Caco-2 (cell line): ENCODE results near the gene PM20D1. TPM values are rescaled to one million over a fixed set of nuclear protein-coding genes. Genes with fewer than 3 reads are reported as not detected.

Experiments used
- BruUV-seq: library from RNA; stranded (reverse); fragments of 400-500 nt; replicated peaks from 2 replicates; lab custom pipeline; 2021; lab: Mats Ljungman, UMichigan
- CTCF ChIA-PET: fragments of 300-600 bp; sonication (Branson Sonifier 250); formaldehyde crosslinking; loops from one replicate; lab custom pipeline; 2022; ENCODE audit warnings: antibody characterized with exemption; lab: Charles Lee
- POLR2A ChIA-PET: fragments of 300-600 bp; sonication (Branson Sonifier 250); formaldehyde crosslinking; loops from one replicate; lab custom pipeline; 2022; ENCODE audit warnings: antibody characterized with exemption; lab: Charles Lee
- DNase-seq, 2 experiments: peaks; one replicate each; pipeline versions ENCODE4 v3.0.0 to v3.0.0-alpha.2; 2020 to 2022
- H3K27me3 ChIP-seq: replicated peaks from 2 replicates; pipeline ENCODE4 v1.6.0; 2011; ENCODE audit warnings: low read length; ENCODE audit not compliant: control insufficient read depth, insufficient read depth
- H3K36me3 ChIP-seq: 2 replicates; pipeline ENCODE4 v1.5.1; 2011; ENCODE audit warnings: low read length; ENCODE audit not compliant: control insufficient read depth, insufficient read depth
- H3K4me1 ChIP-seq: fragments of 250-450 bp; sonication (Bioruptor Pico); 2 replicates; pipeline ENCODE4 v1.5.1; 2020; ENCODE audit warnings: mild to moderate bottlenecking
- H3K4me3 ChIP-seq: 2 replicates; pipeline ENCODE4 v1.5.1; 2011; ENCODE audit warnings: low read depth, mild to moderate bottlenecking, control low read depth, low read length
- H3K9me3 ChIP-seq: fragments of 250-450 bp; sonication (Bioruptor Pico); 2 replicates; pipeline ENCODE4 v1.5.1; 2020; ENCODE audit warnings: mild to moderate bottlenecking, moderate library complexity
- H3K27ac Mint-ChIP-seq: one replicate; pipeline ENCODE4 v1.8.0; 2022; ENCODE audit warnings: mixed read lengths; ENCODE audit not compliant: unreplicated experiment
- H3K27me3 Mint-ChIP-seq: one replicate; pipeline ENCODE4 v1.8.0; 2022; ENCODE audit warnings: mixed read lengths; ENCODE audit not compliant: insufficient read depth, unreplicated experiment
- H3K36me3 Mint-ChIP-seq: one replicate; pipeline ENCODE4 v1.8.0; 2022; ENCODE audit warnings: mild to moderate bottlenecking, mixed read lengths; ENCODE audit not compliant: insufficient read depth, unreplicated experiment
- H3K4me1 Mint-ChIP-seq: one replicate; pipeline ENCODE4 v1.8.0; 2022; ENCODE audit warnings: low read depth, mixed read lengths; ENCODE audit not compliant: unreplicated experiment
- H3K4me3 Mint-ChIP-seq: one replicate; pipeline ENCODE4 v1.8.0; 2022; ENCODE audit warnings: mild to moderate bottlenecking, moderate library complexity, mixed read lengths; ENCODE audit not compliant: unreplicated experiment
- H3K9me3 Mint-ChIP-seq: one replicate; pipeline ENCODE4 v1.8.0; 2022; ENCODE audit warnings: mixed read lengths; ENCODE audit not compliant: unreplicated experiment
- CTCF ChIP-seq, 2 experiments: fragments of 200-600 bp in 1 of 2; IDR thresholded peaks; 1 replicate in 1 of 2; 2 replicates in 1 of 2; pipeline versions ENCODE4 v1.5.1 to v1.8.0; 2011 to 2022; ENCODE audit warnings: antibody characterized with exemption in 1 of 2, control low read depth in 1 of 2, inconsistent platforms in 1 of 2, low read depth in 1 of 2, low read length in 1 of 2, mild to moderate bottlenecking in 1 of 2, moderate library complexity in 1 of 2; ENCODE audit not compliant: insufficient read depth in 1 of 2, severe bottlenecking in 1 of 2, unreplicated experiment in 1 of 2
- intact Hi-C: fragments of 100-400 bp; cut with micrococcal nuclease; formaldehyde crosslinking; loops from one replicate; pipeline ENCODE4 v1.10.0; 2022; ENCODE audit not compliant: unreplicated experiment
- total RNA-seq: library from RNA; stranded (reverse); gene quantifications from 2 replicates; pipeline ENCODE4 v1.2.3, GENCODE V29; 2022

Gene PM20D1
- total RNA-seq, 1 experiment from 2014 or later: not detected

GRCh38 chr1:205802060-205802459 lies 47.9 kb downstream of the PM20D1 start:
- no TSS peak for BruUV-seq
- no peak for DNase-seq
- Histone ChIP-seq H3K9me3 (no peaks in the 10 kb centered on the region), H3K4me3 (no peak overlapping the region), H3K27me3 (no peaks in the 10 kb centered on the region), H3K36me3 (no peaks in the 10 kb centered on the region), H3K4me1 (no peaks in the 10 kb centered on the region)
- no peak overlapping the region for H3K27ac Mint-ChIP-seq
- TF ChIP-seq CTCF (IDR thresholded peaks at IDR 0.05; ENCODE audit: insufficient read depth in 1 of 2, low read depth in 1 of 2, low read length in 1 of 2, severe bottlenecking in 1 of 2, unreplicated experiment in 1 of 2): no peak
- CTCF ChIA-PET: no interaction called here
- no peaks in the 10 kb centered on the region for H3K4me1 Mint-ChIP-seq
- no peaks in the 10 kb centered on the region for H3K9me3 Mint-ChIP-seq
- no peaks in the 10 kb centered on the region for H3K27me3 Mint-ChIP-seq
- no peak overlapping the region for H3K4me3 Mint-ChIP-seq
- no peaks in the 10 kb centered on the region for H3K36me3 Mint-ChIP-seq
- POLR2A ChIA-PET: no interaction called here
- intact Hi-C loops: no loop called here

- no peaks in the 10 kb centered on the region for H3K9me3 Mint-ChIP-seq
- Histone ChIP-seq H3K27me3 (no peaks in the 10 kb centered on the region), H3K4me1 (no peaks in the 10 kb centered on the region), H3K4me3 (no peak overlapping the region), H3K36me3 (no peaks in the 10 kb centered on the region), H3K9me3 (no peaks in the 10 kb centered on the region)
- no peaks in the 10 kb centered on the region for H3K4me1 Mint-ChIP-seq
- H3K27ac Mint-ChIP-seq: no peak overlapping the region
- no peak overlapping the region for H3K4me3 Mint-ChIP-seq
- no peak for DNase-seq
- ChIA-PET CTCF (no interaction called here), POLR2A (no interaction called here)
- BruUV-seq: no TSS peak
- no peaks in the 10 kb centered on the region for H3K27me3 Mint-ChIP-seq
- TF ChIP-seq CTCF (IDR thresholded peaks at IDR 0.05; ENCODE audit: insufficient read depth in 1 of 2, low read depth in 1 of 2, low read length in 1 of 2, severe bottlenecking in 1 of 2, unreplicated experiment in 1 of 2): no peak
- intact Hi-C loops: no loop called here
- no peaks in the 10 kb centered on the region for H3K36me3 Mint-ChIP-seq
Measured at GRCh38 chr1:205800981-205801703, 48.8 kb downstream of the PM20D1 start.

GRCh38 chr1:205800427-205800826 lies 49.5 kb downstream of the PM20D1 start:
- H3K9me3 Mint-ChIP-seq: no peaks in the 10 kb centered on the region
- no peak for TF ChIP-seq CTCF (IDR thresholded peaks at IDR 0.05; ENCODE audit: insufficient read depth in 1 of 2, low read depth in 1 of 2, low read length in 1 of 2, severe bottlenecking in 1 of 2, unreplicated experiment in 1 of 2)
- no peak overlapping the region for H3K27ac Mint-ChIP-seq
- Histone ChIP-seq H3K4me3 (no peak overlapping the region), H3K4me1 (no peaks in the 10 kb centered on the region), H3K9me3 (no peaks in the 10 kb centered on the region), H3K36me3 (no peaks in the 10 kb centered on the region), H3K27me3 (no peaks in the 10 kb centered on the region)
- no peak overlapping the region for H3K4me3 Mint-ChIP-seq
- CTCF ChIA-PET: no interaction called here
- intact Hi-C loops: no loop called here
- no TSS peak for BruUV-seq
- no peaks in the 10 kb centered on the region for H3K36me3 Mint-ChIP-seq
- no peak for DNase-seq
- POLR2A ChIA-PET: no interaction called here
- H3K4me1 Mint-ChIP-seq: no peaks in the 10 kb centered on the region
- no peaks in the 10 kb centered on the region for H3K27me3 Mint-ChIP-seq
